ENCODE measurements around the gene PRICKLE3.
"Not testable (repeated sequence)": the region's sequence is repeated elsewhere in the genome, so short reads cannot be mapped to it uniquely, and the experiment has no call there.

The PRICKLE3 gene

GRCh38 chrX:49183701-49184281 lies 2.4 kb downstream of the PRICKLE3 start:
- no peak for DNase-seq (ENCODE audit: low read depth in 2 of 2)

DNA sequence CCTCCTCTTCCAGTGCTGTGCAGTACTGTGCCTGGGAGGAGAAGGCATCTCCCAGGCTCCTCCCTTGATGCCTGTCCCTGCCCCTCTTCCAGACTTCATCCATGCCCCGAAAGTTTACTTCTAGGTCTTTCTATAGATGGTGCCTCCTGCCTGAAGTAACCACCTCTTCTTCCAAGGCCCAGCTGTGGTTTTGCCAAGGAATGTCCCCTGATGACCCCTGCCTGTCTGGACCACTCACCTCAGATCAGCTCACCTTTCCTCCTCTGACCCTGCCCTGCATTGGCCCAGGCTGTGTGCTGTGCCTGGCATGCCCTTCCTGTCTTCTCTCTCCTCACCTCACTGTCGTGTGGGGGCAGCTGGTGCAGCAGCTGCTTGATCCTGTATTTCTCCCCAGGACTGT lies 6.8 kb downstream of the PRICKLE3 start:
- no peak for DNase-seq (ENCODE audit: low read depth in 2 of 2)

GRCh38 chrX:49178537-49178936 lies 7.6 kb downstream of the PRICKLE3 start:
- no peak for DNase-seq (ENCODE audit: low read depth in 2 of 2)

- no peak for DNase-seq (ENCODE audit: low read depth in 2 of 2)
These were observed 8.2 kb downstream of the PRICKLE3 start for GRCh38 chrX:49177873-49178480.

DNA sequence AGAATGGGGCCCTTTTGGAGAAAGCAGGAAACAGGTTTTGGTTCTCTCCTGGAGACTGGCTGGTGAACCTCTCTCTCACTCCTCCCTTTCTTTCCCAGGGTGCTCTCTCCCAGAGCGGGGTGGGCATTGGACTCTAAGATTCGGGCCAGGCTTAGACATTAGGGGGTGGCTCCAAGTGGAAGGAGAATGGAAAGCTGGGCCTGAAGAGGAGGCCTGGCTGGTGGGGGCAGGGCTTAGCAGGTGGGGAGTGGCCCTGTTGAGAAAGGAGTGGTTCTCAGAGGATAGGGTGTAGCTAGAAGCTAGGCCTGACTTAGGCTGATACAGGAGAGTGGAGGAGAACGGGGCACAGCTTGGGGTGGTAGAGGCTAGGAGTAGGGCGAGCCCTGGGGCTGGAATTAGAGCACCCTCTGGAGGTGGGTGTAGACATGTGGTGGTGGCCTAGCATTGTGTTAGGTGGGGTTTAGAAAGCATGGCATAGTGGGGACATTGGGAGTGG lies 8.8 kb downstream of the PRICKLE3 start:
- no peak for DNase-seq (ENCODE audit: low read depth in 2 of 2)

DNA sequence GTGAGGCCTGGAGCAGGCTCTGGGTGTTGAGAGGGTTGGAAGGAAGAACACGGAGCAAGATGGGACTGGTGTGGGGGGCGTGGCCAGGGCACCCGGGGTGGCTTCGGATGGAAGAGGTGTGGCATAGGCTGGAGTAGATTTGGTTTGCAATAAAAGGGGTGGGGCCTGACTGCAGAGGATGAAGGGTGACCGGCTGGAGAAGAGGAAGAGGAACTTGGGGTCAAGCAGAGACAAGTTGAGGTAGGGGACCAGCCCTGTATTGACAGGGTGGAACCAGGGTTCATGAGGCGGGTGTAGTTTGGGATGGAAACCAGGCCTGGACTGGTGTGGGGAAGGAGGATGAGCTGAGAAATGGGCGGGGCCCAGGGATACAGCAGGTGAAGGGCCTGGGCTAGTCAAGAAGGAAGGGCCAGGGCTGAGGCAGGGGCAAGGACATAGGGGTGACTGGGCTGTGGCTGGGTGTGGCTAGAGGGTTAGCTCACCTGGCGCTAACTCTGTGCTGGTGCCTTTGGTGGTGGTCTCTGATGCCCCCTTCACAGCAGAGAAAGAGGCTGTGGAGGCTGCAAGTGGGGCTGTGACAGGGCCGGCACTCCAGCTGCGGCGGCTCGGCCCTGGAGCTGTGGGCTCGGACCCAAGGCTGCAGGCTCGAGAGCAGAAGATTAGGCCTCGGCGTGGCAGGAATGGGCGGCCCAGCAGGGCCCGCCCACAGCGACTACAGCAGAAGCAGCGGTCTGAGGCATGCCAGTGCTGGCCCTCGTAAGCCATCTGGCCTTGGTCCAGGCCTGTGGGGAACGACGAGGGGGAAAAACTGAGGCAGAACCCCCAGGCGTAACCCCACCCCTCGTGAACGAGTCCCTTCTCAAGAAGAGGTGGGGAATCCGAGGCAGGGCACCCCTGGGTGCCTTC lies 9.5 kb downstream of the PRICKLE3 start:
- no peak for DNase-seq (ENCODE audit: low read depth in 2 of 2)

GRCh38 chrX:49175435-49176274 lies 10.5 kb downstream of the PRICKLE3 start:
- DNase-seq (ENCODE audit: low read depth in 2 of 2), result no peak

DNA sequence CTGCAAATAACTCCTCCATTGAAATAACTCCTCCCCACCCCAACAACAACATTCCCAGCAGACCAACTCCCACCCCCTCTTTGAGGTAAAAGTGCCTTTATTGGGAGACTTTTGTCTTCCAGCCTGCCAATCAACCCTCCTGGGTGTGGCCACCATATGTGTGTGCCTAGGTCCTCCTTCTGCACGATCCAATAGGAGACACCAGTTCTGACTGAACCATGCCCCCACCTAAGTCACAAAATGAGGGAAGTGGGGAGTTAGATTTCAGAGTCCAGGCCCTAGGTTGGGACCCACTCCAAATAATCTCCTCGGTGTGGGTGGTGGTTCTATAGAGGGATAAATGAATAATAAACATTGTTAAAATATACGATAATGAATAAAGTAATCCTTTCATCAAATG lies 11.4 kb downstream of the PRICKLE3 start:
- no peak for DNase-seq (ENCODE audit: low read depth in 2 of 2)

- not testable (repeated sequence) for DNase-seq (ENCODE audit: low read depth in 2 of 2)
These were observed 12.6 kb downstream of the PRICKLE3 start for GRCh38 chrX:49173544-49173943.

DNA sequence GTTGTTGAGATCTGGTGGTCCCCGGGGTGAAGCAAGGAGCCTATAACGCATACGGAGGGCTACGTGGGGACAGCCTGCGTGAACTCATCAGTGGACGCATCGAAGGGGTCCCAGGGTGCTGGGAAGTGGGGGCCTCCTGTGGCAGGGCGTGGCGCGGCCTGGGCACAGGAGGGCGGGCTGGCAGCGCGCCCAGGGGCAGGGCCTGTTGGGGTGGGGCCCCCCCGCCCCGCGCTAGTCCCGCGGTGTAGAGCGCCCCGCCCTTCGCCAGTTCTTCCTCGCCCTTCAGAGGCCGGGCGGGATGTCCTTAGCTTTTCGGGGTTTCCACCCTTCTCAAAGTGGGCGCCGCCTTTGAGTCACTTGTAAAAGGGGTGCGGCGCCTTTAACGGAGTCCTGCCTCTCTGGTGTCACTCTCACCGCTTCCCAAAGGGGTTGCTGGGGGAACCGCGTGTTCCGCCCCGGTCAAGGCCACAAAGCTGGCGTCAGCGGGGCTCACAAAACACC lies 13.8 kb downstream of the PRICKLE3 start:
- peak in 1 of 2 donors; percentile 53 for DNase-seq (ENCODE audit: low read depth in 2 of 2)

DNA sequence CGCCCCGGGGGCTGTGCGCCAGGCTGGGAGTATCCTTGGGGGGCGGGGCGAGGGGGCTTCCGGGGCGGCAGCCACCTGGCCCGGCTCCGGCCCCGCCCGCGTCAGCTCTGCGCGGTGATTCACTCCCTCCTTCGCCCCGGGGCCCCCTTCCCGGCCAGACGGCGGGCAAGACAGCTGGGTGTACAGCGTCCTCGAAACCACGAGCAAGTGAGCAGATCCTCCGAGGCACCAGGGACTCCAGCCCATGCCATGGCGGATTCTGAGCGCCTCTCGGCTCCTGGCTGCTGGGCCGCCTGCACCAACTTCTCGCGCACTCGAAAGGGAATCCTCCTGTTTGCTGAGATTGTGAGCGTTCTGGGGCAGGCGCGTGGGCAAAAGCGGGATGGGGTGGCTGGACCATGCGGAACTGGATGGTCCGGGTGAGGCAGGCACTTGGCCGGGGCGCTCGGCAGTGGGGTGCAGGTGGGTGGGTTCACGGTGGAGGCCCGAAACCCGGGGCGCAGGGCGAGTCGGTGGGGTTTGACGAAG lies 14.4 kb downstream of the PRICKLE3 start, which contains the start of gene PLP2:
Gene PLP2, plus strand, starts transcription at position 147 of the 528 bp plus-strand sequence. Its CDS starts 103 bp downstream, at position 250.
- DNase-seq (ENCODE audit: low read depth in 2 of 2), result peak in 1 of 2 donors; percentile 58

DNA sequence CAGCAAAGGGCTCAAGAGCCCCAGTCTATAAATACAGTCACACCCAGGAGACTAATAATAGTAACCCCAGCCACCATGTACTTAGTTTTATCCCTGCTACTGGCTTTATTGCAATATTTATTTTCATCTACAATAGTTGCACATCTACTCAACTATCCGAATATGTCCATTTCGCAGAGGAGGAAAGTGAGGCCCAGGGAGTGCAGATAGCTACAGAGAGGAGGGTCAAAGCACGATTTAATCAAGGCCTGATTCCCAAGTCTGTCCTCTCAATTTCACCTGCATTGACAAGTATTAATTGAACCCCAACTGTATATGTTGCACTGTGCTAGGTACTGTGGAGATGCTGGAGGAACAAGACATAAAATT lies 18.4 kb downstream of the PRICKLE3 start:
- no peak for DNase-seq (ENCODE audit: low read depth in 2 of 2)

DNA sequence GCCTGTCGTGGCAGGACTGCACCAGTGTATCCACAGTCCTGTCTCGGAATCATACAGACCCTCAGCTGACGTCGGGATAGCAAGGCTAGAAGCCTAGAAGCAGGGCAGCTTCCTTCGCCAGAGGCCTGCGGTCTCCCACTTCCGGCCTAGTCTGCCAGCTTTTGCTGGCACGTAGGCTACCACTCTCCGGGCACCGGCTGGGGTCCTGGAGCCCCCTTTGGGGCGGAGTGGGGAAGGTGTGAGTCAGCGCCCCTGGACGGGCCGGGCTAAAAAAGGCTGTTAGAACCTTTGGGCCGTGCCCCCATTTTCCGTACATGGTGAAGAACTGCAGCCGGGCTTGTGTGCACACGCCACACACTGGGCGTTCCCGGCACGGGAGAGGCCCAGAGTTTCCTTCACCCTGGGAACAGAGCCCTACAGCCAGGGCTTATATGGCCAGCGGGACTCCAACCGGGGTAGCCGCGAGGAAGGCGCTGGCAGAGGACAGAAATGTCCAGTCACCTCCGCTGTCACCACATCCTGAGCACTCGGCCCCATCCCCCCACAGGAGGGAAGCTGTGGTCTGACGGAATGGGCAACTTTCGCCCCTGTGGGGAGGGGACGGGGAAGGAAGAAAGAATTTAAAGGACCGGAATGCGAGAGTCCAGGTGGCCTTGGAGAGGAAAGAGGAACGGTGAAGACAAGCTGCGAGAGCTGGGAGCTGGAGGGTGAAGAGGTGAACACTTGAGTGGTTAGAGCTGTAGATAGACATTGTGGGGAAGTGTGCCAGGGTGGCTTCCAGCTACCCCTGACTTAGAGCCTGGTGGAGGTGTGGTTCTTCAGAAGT lies 19.0 kb downstream of the PRICKLE3 start:
- peak in 1 of 2 donors; percentile 45 for DNase-seq (ENCODE audit: low read depth in 2 of 2)

DNA sequence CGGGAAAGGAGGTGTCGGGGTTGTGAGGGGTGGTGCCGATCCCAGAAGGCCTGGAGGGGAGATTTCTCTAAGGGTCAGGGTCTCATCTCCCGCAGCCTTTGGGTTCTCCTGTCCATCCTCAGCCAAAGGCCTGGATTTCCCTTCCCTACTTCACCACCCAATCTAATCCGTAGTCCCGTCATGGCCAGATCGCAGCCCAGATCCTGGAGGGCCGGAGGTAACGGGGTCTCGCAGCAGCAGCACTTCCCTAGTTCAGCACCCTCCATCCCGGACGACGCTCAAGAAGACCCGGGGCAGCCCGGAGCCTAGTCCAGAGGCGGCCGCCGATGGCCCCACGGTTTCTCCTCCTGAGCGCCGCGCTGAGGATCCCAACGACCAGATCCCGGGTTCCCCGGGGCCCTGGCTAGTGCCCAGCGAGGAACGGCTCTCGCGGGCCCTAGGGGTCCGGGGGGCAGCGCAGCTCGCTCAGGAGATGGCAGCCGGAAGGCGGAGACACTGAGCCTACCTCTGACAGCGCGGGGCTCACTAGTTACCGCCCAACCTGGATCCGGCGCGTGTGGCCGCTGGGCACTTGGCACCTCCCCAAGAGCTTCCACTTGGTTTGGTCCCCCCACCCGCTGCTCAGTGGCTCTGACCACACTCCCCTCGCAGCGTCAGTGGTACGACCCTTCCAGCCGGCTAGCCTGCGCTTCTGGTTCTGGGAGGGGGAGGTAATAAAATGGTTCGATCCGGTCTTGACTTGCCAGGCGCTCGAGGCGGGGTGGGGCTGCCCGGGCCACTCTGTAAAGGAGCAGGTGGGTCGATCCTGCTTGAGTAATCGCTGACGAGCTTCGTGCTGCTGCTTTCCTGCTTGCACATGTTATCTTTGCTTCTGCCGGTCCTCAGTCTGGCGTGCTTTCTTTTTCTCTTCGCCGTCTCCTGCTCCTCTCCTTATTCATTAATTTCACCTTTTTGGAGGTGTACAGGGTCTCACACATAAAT lies 20.0 kb downstream of the PRICKLE3 start:
- DNase-seq (ENCODE audit: low read depth in 2 of 2), result peak; percentile 42 to 57

- no peak for DNase-seq (ENCODE audit: low read depth in 2 of 2)
These were observed 21.4 kb downstream of the PRICKLE3 start for GRCh38 chrX:49164589-49165360.

DNA sequence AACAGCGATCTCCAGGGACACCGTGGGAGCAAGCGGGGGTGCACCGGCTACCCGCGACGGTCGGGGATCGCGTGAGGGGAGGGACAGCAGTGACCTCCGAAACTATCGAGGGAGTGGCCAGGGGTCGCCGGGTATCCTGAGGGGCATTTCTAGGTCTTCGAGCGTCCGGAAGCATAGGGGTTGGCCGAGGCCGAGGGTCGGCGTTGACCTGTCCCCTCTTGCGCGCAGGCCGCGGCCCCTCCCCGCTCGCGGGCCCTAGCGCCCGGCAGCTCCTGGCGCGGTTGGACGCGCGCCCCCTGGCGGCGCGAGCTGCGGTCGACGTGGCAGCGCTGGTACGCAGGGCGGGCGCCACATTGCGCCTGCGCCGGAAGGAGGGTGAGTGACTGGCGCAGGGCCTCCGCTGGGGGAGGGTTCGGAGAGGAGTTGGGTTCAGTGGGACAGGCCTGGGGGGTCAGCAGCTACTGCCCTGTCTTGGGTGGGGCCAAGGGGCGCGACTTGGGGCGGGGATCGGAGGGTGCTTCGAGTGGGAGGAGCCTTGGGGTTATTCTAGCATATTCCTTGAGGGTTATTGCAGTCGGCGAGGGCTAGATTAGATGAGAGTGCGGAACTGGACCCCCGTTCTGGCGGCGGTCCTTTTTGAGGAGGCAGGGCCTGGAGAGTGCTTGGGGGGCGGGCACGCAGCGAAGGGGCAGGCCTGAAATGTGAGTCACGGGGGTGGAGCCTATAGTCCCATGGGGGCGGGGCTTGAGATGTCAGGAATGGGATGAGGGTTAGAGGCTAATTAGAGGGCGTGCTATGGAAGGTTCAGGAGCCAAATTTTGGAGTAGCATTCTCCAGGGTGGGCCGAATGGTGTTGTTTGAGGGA lies 22.4 kb downstream of the PRICKLE3 start:
- DNase-seq (ENCODE audit: low read depth in 2 of 2), result peak; percentile 58

GRCh38 chrX:49162620-49163019 lies 23.6 kb downstream of the PRICKLE3 start, which contains the start of gene MAGIX:
MAGIX (plus strand) TSS chrX:49162758; CDS start chrX:49162890, 132 bp downstream.
- no peak for DNase-seq (ENCODE audit: low read depth in 2 of 2)
